LNCAP (cell line): ENCODE data around the gene DENND10.

ENCODE experiments used
- TF ChIP-seq, protein P1 (sequence below): fragments of 450-650 bp; IDR thresholded peaks from 2 replicates; pipeline ENCODE4 v1.5.1; 2017; ENCODE audit warnings: mild to moderate bottlenecking

Gene DENND10

GRCh38 chr10:119070395-119071165 lies 33.3 kb upstream of the DENND10 start:
- TF ChIP-seq, protein P1, sequence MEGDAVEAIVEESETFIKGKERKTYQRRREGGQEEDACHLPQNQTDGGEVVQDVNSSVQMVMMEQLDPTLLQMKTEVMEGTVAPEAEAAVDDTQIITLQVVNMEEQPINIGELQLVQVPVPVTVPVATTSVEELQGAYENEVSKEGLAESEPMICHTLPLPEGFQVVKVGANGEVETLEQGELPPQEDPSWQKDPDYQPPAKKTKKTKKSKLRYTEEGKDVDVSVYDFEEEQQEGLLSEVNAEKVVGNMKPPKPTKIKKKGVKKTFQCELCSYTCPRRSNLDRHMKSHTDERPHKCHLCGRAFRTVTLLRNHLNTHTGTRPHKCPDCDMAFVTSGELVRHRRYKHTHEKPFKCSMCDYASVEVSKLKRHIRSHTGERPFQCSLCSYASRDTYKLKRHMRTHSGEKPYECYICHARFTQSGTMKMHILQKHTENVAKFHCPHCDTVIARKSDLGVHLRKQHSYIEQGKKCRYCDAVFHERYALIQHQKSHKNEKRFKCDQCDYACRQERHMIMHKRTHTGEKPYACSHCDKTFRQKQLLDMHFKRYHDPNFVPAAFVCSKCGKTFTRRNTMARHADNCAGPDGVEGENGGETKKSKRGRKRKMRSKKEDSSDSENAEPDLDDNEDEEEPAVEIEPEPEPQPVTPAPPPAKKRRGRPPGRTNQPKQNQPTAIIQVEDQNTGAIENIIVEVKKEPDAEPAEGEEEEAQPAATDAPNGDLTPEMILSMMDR, result no peak

GRCh38 chr10:119073584-119073983 lies 30.3 kb upstream of the DENND10 start:
- TF ChIP-seq, protein P1, result no peak

DNA sequence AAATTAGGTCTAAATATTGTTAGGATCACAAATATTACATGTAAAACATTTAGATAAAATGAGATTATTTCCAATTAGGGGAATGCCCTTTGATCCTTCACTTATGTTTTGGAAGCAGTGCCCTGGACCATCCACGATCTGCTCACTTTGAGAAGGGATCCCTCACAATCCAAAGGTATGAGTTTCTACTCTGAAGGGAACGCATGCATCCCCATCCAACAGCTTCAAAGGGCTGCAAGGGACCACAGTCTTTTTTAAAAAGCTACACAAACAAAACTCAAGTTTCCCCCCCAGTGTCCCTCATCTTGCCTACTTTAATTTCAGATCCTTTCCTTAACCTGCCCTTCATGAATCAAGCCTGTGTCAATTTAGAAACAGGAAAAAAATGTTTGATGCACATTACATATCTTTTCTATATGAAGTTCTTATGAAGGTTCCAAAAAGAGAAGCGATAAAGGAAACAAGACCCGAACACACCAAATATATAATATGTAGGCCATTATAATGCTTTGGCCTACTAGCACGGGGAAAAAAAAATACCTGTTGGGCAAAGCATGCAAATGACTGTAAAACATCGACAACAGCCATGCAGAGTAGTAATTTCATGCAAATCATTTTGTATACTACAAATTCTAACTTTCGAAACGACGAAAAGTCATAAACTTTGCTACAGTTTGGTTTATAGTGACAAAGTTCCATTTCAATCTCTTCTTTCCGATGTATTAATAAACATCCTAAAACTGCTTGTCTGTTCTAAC lies 25.3 kb upstream of the DENND10 start:
- TF ChIP-seq, protein P1, result no peak

GRCh38 chr10:119079599-119080520 lies 24.1 kb upstream of the DENND10 start:
- TF ChIP-seq, protein P1, result no peak

DNA sequence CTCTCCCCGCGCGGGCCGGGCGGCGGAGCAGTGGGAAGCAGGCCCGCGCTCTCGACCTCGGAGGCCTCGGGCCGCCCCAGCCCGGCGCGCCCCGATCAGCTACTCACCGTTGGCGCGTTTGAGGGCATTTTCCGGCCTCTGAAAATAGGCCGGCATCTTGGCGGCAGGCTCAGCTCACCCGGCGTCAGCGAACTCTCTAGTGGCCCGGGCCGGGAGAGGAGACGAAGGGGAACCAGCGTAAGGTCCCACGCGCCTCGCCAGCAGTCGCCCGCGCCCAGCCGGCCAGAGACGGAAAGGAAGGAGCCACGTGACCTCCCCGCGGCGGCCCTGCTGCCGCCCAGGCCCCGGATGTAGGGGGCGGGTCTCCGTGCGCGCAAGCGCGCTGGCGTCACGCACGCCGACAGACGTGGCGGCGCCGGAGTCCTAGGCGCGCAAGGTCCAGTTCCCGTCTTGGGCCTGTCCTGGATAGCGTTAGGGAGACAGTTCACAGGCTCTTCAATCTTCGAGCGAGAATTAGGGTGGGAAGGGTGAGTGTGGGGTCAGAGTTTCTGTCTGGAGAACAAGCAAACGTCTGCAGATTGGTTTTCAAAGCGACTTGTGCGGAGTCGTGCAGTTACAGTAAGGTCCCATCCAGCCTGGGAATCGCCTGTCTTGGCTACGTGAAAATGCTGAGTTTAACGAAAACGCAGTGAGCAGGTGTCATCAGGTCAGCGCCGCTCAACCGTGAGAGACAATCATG lies 23.2 kb upstream of the DENND10 start, which contains the start of gene EIF3A:
TSS of gene EIF3A (minus strand) at position 297 of the 739 bp plus-strand sequence. CDS start at position 156, 141 bp downstream.
- TF ChIP-seq, protein P1, result no peak

GRCh38 chr10:119084896-119085295 lies 19.0 kb upstream of the DENND10 start:
- TF ChIP-seq, protein P1, result no peak
